Activated T-cell treated with anti-CD3 and anti-CD28 coated beads, Interleukin-2, amount 50 U/mL, for 72 hours (primary cell): ENCODE results near the gene CD28. TPM values are rescaled to one million over a fixed set of nuclear protein-coding genes. Genes with fewer than 3 reads are reported as not detected.
"Not testable (repeated sequence)": the region's sequence is repeated elsewhere in the genome, so short reads cannot be mapped to it uniquely, and the experiment has no call there.

Experiments used
- ATAC-seq, 2 donors: fragments of 150-1000 bp; cut with Tn5 transposase; replicated peaks in 1 of 2; 2 replicates each; pipeline ENCODE4 v1.10.0; 2021; ENCODE audit warnings: moderate library complexity in 2 of 2, mild to moderate bottlenecking in 1 of 2
- DNase-seq, 2 donors: peaks; one replicate each; pipeline ENCODE4 v3.0.0; 2021 to 2022; ENCODE audit warnings: mixed read lengths in 1 of 2
- H3K27ac Mint-ChIP-seq: one replicate; pipeline ENCODE4 v1.8.0; 2022; ENCODE audit warnings: mild to moderate bottlenecking, moderate library complexity, mixed read lengths
- H3K27me3 Mint-ChIP-seq: one replicate; pipeline ENCODE4 v1.8.0; 2022; ENCODE audit warnings: low read depth, mixed read lengths
- H3K36me3 Mint-ChIP-seq, 2 donors: one replicate each; pipeline ENCODE4 v1.8.0; 2022; ENCODE audit warnings: mixed read lengths in 2 of 2, mild to moderate bottlenecking in 1 of 2; ENCODE audit not compliant: insufficient read depth in 2 of 2
- H3K4me1 Mint-ChIP-seq: one replicate; pipeline ENCODE4 v1.8.0; 2022; ENCODE audit warnings: low read depth, mixed read lengths
- H3K4me3 Mint-ChIP-seq, 2 donors: one replicate each; pipeline ENCODE4 v1.8.0; 2022; ENCODE audit warnings: mild to moderate bottlenecking in 2 of 2, mixed read lengths in 2 of 2, moderate library complexity in 2 of 2
- H3K9me3 Mint-ChIP-seq, 2 donors: one replicate each; pipeline ENCODE4 v1.8.0; 2022; ENCODE audit warnings: mixed read lengths in 2 of 2
- total RNA-seq, 2 donors: library from RNA; stranded (reverse); gene quantifications; one replicate each; pipeline ENCODE4 v1.2.3, GENCODE V29; 2022

The CD28 gene
- total RNA-seq, 2 donors from 2014 or later: 177 to 206 TPM

DNA sequence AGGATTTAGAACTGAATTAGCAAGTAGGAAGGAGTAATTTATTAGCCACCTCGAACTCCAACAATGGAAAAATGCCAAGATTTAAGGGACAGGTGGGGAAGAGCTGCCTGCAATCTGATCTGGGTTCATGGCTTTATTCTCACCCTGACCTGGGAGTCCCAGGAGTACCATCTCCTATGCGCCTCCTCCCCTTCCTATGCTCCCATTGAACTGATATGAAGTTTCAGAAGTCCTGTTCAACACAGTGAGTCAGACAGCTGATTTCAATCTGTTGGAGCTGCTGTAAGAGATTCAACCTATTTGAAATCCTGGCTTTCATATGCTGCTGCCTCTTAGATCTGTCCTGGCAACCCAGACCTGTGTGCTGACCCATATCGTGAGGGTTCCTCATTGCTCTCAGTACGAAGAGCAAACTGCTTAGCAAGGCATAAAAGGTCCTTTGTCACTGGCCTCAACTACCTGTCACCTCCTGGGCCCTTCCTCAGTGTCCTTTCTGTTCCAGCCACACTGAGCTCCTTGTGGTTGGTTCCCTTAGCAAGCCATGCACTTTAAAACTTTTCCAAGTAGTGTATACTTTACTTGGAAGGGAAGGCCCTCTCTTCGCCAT, 15.9 kb upstream of the CD28 start:
- peaks cover 0 to 4% of the 10 kb centered on the region in 2 donors for H3K36me3 Mint-ChIP-seq
- H3K27me3 Mint-ChIP-seq: no peaks in the 10 kb centered on the region
- ATAC-seq (no peak), DNase-seq (no peak)
- H3K9me3 Mint-ChIP-seq: no peaks in the 10 kb centered on the region
- no peak overlapping the region for H3K27ac Mint-ChIP-seq
- H3K4me3 Mint-ChIP-seq: no peak overlapping the region
- peaks cover 33% of the 10 kb centered on the region for H3K4me1 Mint-ChIP-seq

DNA sequence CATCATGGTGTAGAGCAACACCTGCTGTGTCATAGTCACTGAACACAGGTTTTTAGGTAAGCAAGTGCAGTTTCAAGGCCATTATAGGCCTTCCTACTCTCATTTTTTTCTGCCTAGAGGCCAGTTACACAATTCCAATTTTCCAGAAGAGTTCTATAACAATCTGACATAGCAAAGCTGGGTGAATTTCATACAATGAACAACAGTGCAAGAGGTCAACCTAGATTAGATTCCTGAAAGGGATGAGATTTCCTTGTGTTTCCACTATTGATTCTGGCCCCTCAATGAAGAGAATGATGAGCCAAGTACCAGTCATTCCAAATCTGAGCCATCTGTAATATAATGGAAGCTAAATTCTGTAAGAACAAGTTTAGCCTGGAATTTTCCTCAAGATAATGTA, 15.3 kb upstream of the CD28 start:
- Mint-ChIP-seq H3K4me3 (no peak overlapping the region), H3K27ac (no peak overlapping the region), H3K9me3 (no peaks in the 10 kb centered on the region), H3K4me1 (peaks cover 33% of the 10 kb centered on the region), H3K27me3 (no peaks in the 10 kb centered on the region), H3K36me3 (peaks cover 0 to 4% of the 10 kb centered on the region in 2 donors)
- DNase-seq (no peak), ATAC-seq (no peak)

DNA sequence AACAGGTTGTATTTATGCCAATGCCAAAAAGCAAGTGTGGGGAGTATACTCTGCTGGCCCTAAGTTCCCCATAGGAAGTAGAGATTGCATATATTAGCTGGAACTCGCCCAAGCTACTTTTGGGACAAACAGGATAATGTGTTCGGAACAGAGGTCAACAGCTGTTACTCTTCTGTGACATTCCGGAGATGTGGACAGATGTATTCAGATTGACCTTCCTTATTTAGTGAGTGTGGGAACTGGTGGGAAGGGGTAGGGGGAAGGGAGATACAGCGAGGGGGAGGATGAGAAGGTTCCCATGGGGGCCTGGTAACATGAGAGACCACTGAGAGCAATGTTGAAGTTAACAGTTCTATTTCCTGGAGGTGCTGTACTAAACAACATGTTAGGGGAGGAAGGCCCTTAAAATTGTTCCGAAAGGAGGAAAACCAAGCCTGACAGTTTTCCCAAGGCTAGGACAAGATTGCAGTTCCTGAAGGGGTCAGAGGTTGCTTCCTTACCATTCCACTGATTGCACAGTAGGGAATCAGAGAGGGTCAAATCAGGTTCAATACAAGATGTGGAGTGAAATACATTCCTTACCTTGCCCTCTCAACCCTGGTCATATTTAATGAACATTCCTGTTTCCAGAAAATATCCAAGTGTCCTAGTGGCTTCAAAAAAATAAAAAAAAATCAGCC, 14.3 kb upstream of the CD28 start:
- Mint-ChIP-seq H3K4me3 (no peak overlapping the region), H3K27ac (no peak overlapping the region), H3K9me3 (no peaks in the 10 kb centered on the region), H3K4me1 (peaks cover 33% of the 10 kb centered on the region), H3K27me3 (no peaks in the 10 kb centered on the region), H3K36me3 (peaks cover 0 to 4% of the 10 kb centered on the region in 2 donors)
- DNase-seq (no peak), ATAC-seq (no peak)

DNA sequence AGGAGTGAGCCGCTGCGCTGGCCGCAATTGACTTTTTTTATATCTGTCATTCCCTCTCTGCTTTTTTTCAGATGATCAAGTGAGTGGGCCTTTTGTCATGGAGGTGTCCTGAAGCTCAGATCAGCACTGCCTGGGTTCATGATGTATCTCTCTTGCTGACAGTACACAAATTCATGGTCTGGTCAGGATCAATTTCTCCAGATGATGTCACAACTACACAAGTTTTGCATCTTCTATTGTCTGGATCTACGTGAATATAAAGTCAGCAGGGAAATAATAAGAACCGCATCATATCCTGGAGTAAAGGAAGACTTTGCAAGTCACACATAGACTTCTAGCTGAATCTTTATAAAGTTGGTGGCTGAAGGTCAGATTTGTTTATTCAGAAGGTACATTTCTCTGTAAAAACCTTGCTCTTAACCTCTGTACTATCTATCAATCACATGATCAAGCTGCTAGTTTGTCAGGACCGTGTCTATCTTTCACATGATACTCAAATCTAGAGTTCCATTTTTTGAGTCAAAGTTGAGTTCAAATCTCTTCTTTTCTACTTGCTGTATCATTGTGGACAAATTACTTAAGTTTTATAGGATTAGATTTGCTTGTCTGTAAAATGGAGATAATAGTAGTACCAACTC, 13.1 kb upstream of the CD28 start:
- ATAC-seq (peak; percentile 80 to 90), DNase-seq (no peak)
- no peaks in the 10 kb centered on the region for H3K27me3 Mint-ChIP-seq
- peak overlapping the region; percentile 14 to 42 for H3K4me3 Mint-ChIP-seq
- peaks cover 0 to 4% of the 10 kb centered on the region in 2 donors for H3K36me3 Mint-ChIP-seq
- H3K27ac Mint-ChIP-seq: peak overlapping the region; percentile 61
- peaks cover 33% of the 10 kb centered on the region for H3K4me1 Mint-ChIP-seq
- no peaks in the 10 kb centered on the region for H3K9me3 Mint-ChIP-seq

DNA sequence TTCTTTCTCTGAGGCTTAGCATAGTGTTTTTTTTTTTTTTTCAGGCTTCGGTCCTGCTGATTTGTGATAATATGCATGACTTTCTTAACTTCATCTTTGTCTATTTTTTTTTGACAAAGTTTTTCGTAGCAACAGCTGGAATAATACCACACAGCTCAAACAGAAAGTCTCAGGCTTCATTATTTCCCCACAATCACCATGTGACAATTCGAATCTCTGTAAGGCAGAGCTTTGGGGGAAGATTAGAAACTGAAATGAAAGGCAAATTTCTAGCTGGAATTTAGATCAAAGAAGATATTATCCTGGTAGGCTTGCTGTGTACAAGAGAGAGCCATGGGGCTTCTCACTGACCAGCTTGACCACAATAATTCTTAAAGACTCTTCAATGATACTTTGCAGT, 12.2 kb upstream of the CD28 start:
- no peaks in the 10 kb centered on the region for H3K27me3 Mint-ChIP-seq
- DNase-seq (no peak), ATAC-seq (no peak)
- peaks cover 33% of the 10 kb centered on the region for H3K4me1 Mint-ChIP-seq
- peaks cover 0 to 4% of the 10 kb centered on the region in 2 donors for H3K36me3 Mint-ChIP-seq
- H3K4me3 Mint-ChIP-seq: no peak overlapping the region
- no peak overlapping the region for H3K27ac Mint-ChIP-seq
- no peaks in the 10 kb centered on the region for H3K9me3 Mint-ChIP-seq

DNA sequence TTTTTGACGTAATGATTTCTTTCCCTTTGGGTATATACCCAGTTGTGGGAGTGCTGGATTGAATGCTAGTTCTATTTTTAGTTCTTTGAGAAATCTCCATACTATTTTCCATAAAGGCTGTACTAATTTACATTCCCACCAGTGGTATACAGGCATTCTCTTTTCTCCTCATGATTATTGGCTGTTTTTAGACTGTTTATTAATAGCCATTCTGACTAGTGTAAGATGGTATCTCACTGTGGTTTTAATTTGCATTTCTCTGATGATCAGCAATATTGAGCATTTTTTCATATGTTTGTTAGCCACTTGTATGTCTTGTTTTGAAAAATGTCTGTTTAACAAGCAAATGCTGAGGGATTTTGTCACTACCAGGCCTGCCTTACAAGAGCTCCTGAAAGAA, 9.2 kb upstream of the CD28 start:
- H3K4me3 Mint-ChIP-seq: no peak overlapping the region
- peaks cover 22% of the 10 kb centered on the region for H3K4me1 Mint-ChIP-seq
- H3K36me3 Mint-ChIP-seq: peaks cover under 1 to 6% of the 10 kb centered on the region in 2 donors
- no peak overlapping the region for H3K27ac Mint-ChIP-seq
- no peaks in the 10 kb centered on the region for H3K27me3 Mint-ChIP-seq
- ATAC-seq: no peak
- H3K9me3 Mint-ChIP-seq: peaks cover under 1 to 1% of the 10 kb centered on the region in 2 donors
- DNase-seq: no peak

DNA sequence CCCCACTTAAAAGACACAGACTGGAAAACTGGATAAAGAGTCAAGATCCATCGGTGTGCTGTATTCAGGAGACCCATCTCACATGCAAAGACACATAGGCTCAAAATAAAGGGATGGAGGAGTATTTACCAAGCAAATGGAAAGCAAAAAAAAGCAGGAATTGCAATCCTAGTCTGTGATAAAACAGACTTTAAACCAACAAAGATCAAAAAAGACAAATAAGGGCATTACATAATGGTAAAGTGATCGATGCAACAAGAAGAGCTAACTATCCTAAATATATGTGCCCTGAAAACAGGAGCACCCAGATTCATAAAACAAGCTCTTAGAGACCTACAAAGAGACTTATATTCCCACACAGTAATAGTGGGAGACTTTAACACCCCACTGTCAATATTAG, 8.7 kb upstream of the CD28 start:
- not testable (repeated sequence) for H3K9me3 Mint-ChIP-seq, DNase-seq, H3K4me3 Mint-ChIP-seq, ATAC-seq, H3K36me3 Mint-ChIP-seq, H3K27ac Mint-ChIP-seq, H3K27me3 Mint-ChIP-seq
- H3K4me1 Mint-ChIP-seq: peaks cover 22% of the 10 kb centered on the region

DNA sequence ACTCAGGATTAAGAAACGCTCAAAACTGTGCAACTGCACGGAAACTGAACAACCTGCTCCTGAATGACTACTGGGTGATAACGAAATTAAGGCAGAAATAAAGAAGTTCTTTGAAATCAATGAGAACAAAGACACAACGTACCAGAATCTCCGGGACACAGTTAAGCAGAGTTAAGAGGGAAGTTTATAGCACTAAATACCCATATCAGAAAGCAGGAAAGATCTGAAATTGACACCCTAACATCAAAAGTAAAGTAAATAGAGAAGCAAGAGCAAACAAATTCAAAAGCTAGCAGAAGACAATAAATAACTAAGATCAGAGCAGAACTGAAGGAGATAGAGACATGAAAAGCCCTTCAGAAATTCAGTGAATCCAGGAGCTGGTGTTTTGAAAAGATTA, 8.0 kb upstream of the CD28 start:
- not testable (repeated sequence) for H3K9me3 Mint-ChIP-seq, ATAC-seq, H3K27ac Mint-ChIP-seq

DNA sequence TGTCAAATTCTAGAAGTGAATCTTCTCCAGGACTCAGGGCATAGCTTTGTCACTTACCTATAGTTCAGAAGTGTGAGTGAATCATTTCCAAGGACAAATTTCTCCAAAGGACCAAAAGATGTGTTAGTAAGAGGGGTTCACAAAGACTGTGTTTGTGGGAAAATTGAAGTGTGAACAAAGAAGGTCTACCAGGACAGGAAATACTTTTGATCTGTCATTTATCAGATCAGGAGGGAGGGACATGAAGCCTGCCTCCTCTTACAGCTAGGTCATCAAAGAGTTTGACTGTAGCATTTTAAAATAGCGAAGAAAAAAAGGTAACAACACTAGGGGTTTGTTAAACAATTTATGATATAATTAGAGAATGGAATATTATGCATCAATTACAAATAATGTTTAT, 2.0 kb upstream of the CD28 start:
- H3K27ac Mint-ChIP-seq: peak overlapping the region; percentile 100
- peaks cover 1 to 3% of the 10 kb centered on the region in 2 donors for H3K9me3 Mint-ChIP-seq
- DNase-seq: no peak

More for the DNA sequence above, 8.0 kb upstream of the CD28 start:
- peaks cover 18% of the 10 kb centered on the region for H3K4me1 Mint-ChIP-seq
- H3K27me3 Mint-ChIP-seq, H3K36me3 Mint-ChIP-seq, H3K4me3 Mint-ChIP-seq, DNase-seq: not testable (repeated sequence)

DNA sequence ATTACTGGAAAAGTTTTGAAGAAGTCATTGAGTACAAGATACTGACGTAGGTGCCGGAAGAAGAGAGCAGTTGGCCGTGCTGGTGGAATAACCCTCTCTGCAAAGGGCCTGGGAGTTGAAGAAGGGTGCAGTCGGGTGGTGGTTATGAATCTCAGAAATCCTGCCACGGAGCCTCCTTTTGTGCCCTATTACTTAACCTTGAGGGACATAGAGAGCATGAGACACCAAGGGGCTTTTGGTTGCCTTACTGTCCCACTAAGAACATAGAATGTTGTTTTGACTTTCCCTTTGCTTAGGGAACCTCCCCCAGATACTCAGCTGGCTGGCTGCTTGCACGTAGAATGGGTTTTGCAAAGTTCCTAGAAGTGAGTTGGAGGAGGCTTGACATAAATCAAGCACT, 1.3 kb upstream of the CD28 start:
- Mint-ChIP-seq H3K4me1 (peaks cover 31% of the 10 kb centered on the region), H3K36me3 (peaks cover 11 to 29% of the 10 kb centered on the region in 2 donors), H3K9me3 (peaks cover 1 to 3% of the 10 kb centered on the region in 2 donors), H3K27me3 (no peaks in the 10 kb centered on the region), H3K27ac (peak overlapping the region; percentile 100), H3K4me3 (peak overlapping the region; percentile 88 to 100)
- peak; percentile 69 to 81 for ATAC-seq
- peak; percentile 58 to 67 for DNase-seq

More for the DNA sequence above, 2.0 kb upstream of the CD28 start:
- Mint-ChIP-seq H3K36me3 (peaks cover 10 to 25% of the 10 kb centered on the region in 2 donors), H3K4me1 (peaks cover 27% of the 10 kb centered on the region), H3K27me3 (no peaks in the 10 kb centered on the region), H3K4me3 (peak overlapping the region; percentile 72 to 88)
- no peak for ATAC-seq

DNA sequence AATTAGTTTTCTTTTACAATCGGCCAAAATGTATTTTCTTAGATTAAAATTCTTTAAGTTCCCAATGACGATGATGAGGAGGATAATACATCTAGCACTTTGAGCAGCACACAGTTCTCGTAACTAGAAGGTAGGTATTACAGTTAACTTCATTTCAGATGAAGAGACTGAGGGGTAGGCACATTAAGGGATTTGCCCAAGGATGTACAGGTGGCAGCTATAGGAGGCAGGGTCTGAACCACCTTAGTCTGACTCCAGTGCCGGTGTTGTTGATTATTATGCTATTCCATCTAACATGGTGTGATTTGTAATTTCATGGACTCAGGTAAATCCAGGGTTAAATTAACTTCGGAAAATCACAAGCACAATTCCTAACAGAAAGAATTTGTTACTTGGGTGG, 1.1 kb downstream of the CD28 start:
- Mint-ChIP-seq H3K4me1 (peaks cover 54% of the 10 kb centered on the region), H3K4me3 (peak overlapping the region; percentile 88 to 100), H3K27me3 (no peaks in the 10 kb centered on the region), H3K27ac (peak overlapping the region; percentile 82), H3K36me3 (peaks cover 14 to 40% of the 10 kb centered on the region in 2 donors), H3K9me3 (no peaks in the 10 kb centered on the region)
- ATAC-seq (no peak), DNase-seq (no peak)

DNA sequence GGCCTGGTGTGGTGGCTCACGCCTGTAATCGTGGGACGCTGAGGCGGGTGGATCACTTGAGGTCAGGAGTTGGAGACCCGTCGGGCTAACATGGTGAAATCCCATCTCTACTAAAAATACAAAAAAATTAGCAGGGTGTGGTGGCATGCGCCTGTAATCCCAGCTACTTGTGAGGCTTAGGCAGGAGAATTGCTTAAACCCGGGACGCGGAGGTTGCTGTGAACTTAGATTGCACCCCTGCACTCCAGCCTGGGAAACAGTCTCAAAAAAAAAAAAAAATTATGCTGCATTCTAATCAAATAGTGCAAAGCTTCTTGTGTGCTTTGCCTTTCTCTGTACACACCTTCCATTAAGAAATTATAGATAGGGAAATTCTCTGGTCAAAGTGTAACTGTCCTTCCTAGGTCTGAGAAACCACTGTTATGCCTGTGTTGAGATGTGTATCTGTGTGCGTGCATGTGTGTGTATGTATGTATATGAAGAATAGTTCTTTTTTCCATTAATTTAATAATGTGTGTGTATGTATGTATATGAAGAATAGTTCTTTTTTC, 2.5 kb downstream of the CD28 start:
- H3K4me3 Mint-ChIP-seq: peak overlapping the region; percentile 88 to 100
- H3K27ac Mint-ChIP-seq: peak overlapping the region; percentile 82
- ATAC-seq (no peak), DNase-seq (no peak)
- H3K4me1 Mint-ChIP-seq: peaks cover 67% of the 10 kb centered on the region
- H3K36me3 Mint-ChIP-seq: peaks cover 18 to 41% of the 10 kb centered on the region in 2 donors
- no peaks in the 10 kb centered on the region for H3K27me3 Mint-ChIP-seq
- H3K9me3 Mint-ChIP-seq: no peaks in the 10 kb centered on the region

DNA sequence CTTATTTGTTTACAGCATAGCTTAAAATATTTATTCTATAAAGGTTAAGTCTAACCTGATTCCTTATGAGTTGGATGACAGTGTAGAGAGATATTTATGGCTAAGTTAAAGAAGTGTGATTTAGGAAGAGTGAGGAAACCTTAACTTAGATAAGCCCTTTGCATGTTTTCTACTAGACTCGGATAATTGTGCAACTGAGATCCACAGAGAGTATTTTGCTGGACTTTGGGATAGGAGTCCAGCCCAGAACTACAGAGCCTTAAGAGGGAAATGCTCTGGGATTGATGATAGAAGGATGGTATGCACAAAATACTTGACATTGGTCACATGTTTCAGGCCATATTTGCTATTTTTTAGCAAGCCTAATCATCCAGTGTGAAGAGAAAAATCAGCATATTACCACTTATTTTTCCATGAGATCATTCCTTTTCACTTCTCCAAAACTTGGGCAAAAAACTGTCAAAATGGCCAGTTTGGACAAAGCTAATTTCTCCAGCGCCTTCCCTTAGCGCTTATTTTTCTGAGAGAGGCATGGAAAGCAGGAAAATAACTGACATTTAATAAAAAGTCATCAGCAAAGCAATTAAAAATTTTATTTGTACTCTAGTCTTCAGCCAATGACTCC, 3.1 kb downstream of the CD28 start:
- peaks cover 18 to 41% of the 10 kb centered on the region in 2 donors for H3K36me3 Mint-ChIP-seq

More for the DNA sequence above, 3.1 kb downstream of the CD28 start:
- DNase-seq (no peak), ATAC-seq (no peak)
- peak overlapping the region; percentile 82 for H3K27ac Mint-ChIP-seq
- H3K9me3 Mint-ChIP-seq: no peaks in the 10 kb centered on the region
- H3K4me3 Mint-ChIP-seq: peak overlapping the region; percentile 88 to 100
- no peaks in the 10 kb centered on the region for H3K27me3 Mint-ChIP-seq
- H3K4me1 Mint-ChIP-seq: peaks cover 67% of the 10 kb centered on the region
